H1 (cell line): ENCODE data around the gene RSKR. TPM values are rescaled to one million over a fixed set of nuclear protein-coding genes. Genes with fewer than 3 reads are reported as not detected.

Source experiments
- CTCF ChIA-PET: fragments of 300-600 bp; sonication (Branson Sonifier 250); formaldehyde crosslinking; loops from one replicate; lab custom pipeline; 2021; ENCODE audit not compliant: partially characterized antibody; lab: Charles Lee
- POLR2A ChIA-PET: fragments of 300-600 bp; sonication (Branson Sonifier 250); formaldehyde crosslinking; loops from one replicate; lab custom pipeline; 2021; ENCODE audit warnings: inconsistent platforms; ENCODE audit not compliant: partially characterized antibody; lab: Charles Lee
- DNase-seq, 2 experiments: peaks; one replicate each; pipeline versions ENCODE4 v3.0.0 to v3.0.0-alpha.2; 2010 to 2022; ENCODE audit warnings: low spot score in 2 of 2, low read depth in 1 of 2, mixed read lengths in 1 of 2
- FAIRE-seq: peaks from 2 replicates; lab custom pipeline; 2011; peaks lifted over from hg19 to GRCh38; lab: Jason Lieb, UNC
- H2AFZ ChIP-seq: 2 replicates; pipeline ENCODE4 v1.8.1; 2012; ENCODE audit warnings: low read length, inconsistent platforms
- H2AK5ac ChIP-seq: 2 replicates; pipeline ENCODE4 v1.6.1; 2013; ENCODE audit warnings: low read depth, low read length
- H2BK120ac ChIP-seq: replicated peaks from 2 replicates; pipeline ENCODE3; 2013; ENCODE audit warnings: low read depth, low read length, inconsistent platforms
- H2BK12ac ChIP-seq: 2 replicates; pipeline ENCODE4 v1.6.1; 2013; ENCODE audit warnings: low read depth, low read length
- H2BK15ac ChIP-seq: 2 replicates; pipeline ENCODE4 v1.6.1; 2013; ENCODE audit warnings: low read length
- H2BK20ac ChIP-seq: 2 replicates; pipeline ENCODE4 v1.6.1; 2013; ENCODE audit warnings: low read length
- H2BK5ac ChIP-seq: 2 replicates; pipeline ENCODE4 v1.6.1; 2013; ENCODE audit warnings: low read depth, low read length
- H3K14ac ChIP-seq: 2 replicates; pipeline ENCODE4 v1.6.1; 2013; ENCODE audit warnings: inconsistent platforms; ENCODE audit not compliant: insufficient read length
- H3K18ac ChIP-seq: 2 replicates; pipeline ENCODE4 v1.6.1; 2013; ENCODE audit warnings: low read length; ENCODE audit errors: extremely low read depth
- H3K23ac ChIP-seq: 2 replicates; pipeline ENCODE4 v1.6.1; 2013; ENCODE audit warnings: inconsistent platforms; ENCODE audit not compliant: insufficient read length
- H3K23me2 ChIP-seq: 2 replicates; pipeline ENCODE4 v1.6.1; 2013; ENCODE audit warnings: low read depth, low read length
- H3K27ac ChIP-seq: 2 replicates; pipeline ENCODE4 v1.6.1; 2011; ENCODE audit warnings: low read depth, low read length, inconsistent platforms
- H3K27me3 ChIP-seq, 4 experiments: replicated peaks in 1 of 4; 1 replicate in 1 of 4; 2 replicates in 3 of 4; pipeline versions ENCODE4 v1.6.1 to v1.8.1; 2011 to 2013; ENCODE audit warnings: low read length in 3 of 4, mild to moderate bottlenecking in 3 of 4, inconsistent platforms in 2 of 4, mixed read lengths in 2 of 4, moderate library complexity in 1 of 4; ENCODE audit not compliant: control insufficient read depth in 3 of 4, insufficient read depth in 3 of 4; ENCODE audit errors: extremely low read depth in 1 of 4
- H3K36me3 ChIP-seq, 4 experiments: 2 replicates each; pipeline versions ENCODE4 v1.6.1 to v1.8.1; 2011 to 2013; ENCODE audit warnings: mild to moderate bottlenecking in 4 of 4, low read length in 3 of 4, moderate library complexity in 2 of 4, control low read depth in 1 of 4, inconsistent platforms in 1 of 4; ENCODE audit not compliant: insufficient read depth in 4 of 4, control insufficient read depth in 2 of 4
- H3K4ac ChIP-seq: replicated peaks from 2 replicates; pipeline ENCODE3; 2013; ENCODE audit warnings: low read length, low read depth, mixed read lengths, inconsistent platforms; ENCODE audit not compliant: insufficient read length
- H3K4me1 ChIP-seq, 4 experiments: replicated peaks in 1 of 4; 1 replicate in 1 of 4; 2 replicates in 3 of 4; pipeline versions ENCODE4 v1.6.1 to v1.8.1; 2011 to 2013; ENCODE audit warnings: low read length in 3 of 4, inconsistent platforms in 2 of 4, mixed read lengths in 1 of 4; ENCODE audit not compliant: insufficient read depth in 4 of 4, control insufficient read depth in 3 of 4
- H3K4me2 ChIP-seq, 2 experiments: 2 replicates each; pipeline versions ENCODE4 v1.6.1 to v1.8.1; 2011 to 2013; ENCODE audit warnings: low read depth in 2 of 2, low read length in 2 of 2, control low read depth in 1 of 2, inconsistent platforms in 1 of 2, mild to moderate bottlenecking in 1 of 2; ENCODE audit not compliant: insufficient read depth in 1 of 2
- H3K4me3 ChIP-seq, 4 experiments: fragments of 200-600, 300-600 bp in 1 of 4; sonication (generic), shearing (Covaris generic), sonication (Bioruptor Twin) in 1 of 4; 2 replicates each; pipeline versions ENCODE4 v1.5.1 to v1.8.1; 2011 to 2016; ENCODE audit warnings: low read length in 4 of 4, low read depth in 3 of 4, control low read depth in 2 of 4, inconsistent platforms in 2 of 4, mild to moderate bottlenecking in 2 of 4, mixed read lengths in 1 of 4, moderate library complexity in 1 of 4; ENCODE audit not compliant: insufficient read depth in 2 of 4; ENCODE audit errors: extremely low read depth in 1 of 4
- H3K56ac ChIP-seq: replicated peaks from 2 replicates; pipeline ENCODE3; 2013; ENCODE audit warnings: low read depth, mild to moderate bottlenecking, mixed read lengths, low read length, inconsistent platforms; ENCODE audit not compliant: insufficient read length
- H3K79me1 ChIP-seq: 2 replicates; pipeline ENCODE4 v1.6.1; 2013; ENCODE audit warnings: low read depth, low read length, control low read depth
- H3K79me2 ChIP-seq, 2 experiments: 2 replicates each; pipeline versions ENCODE4 v1.6.1 to v1.8.1; 2012 to 2013; ENCODE audit warnings: low read length in 2 of 2, mild to moderate bottlenecking in 2 of 2, inconsistent platforms in 1 of 2; ENCODE audit not compliant: insufficient read depth in 2 of 2, control insufficient read depth in 1 of 2
- H3K9ac ChIP-seq, 4 experiments: replicated peaks in 1 of 4; 1 replicate in 1 of 4; 2 replicates in 3 of 4; pipeline versions ENCODE4 v1.6.1 to v1.8.1; 2011 to 2013; ENCODE audit warnings: low read depth in 3 of 4, low read length in 3 of 4, control low read depth in 2 of 4, mild to moderate bottlenecking in 2 of 4, moderate library complexity in 2 of 4, inconsistent platforms in 1 of 4; ENCODE audit errors: extremely low read depth in 1 of 4
- H3K9me3 ChIP-seq, 2 experiments: 2 replicates each; pipeline versions ENCODE4 v1.6.1 to v1.8.1; 2012 to 2013; ENCODE audit warnings: mild to moderate bottlenecking in 2 of 2, moderate library complexity in 2 of 2, control low read depth in 1 of 2, inconsistent platforms in 1 of 2, low read depth in 1 of 2, low read length in 1 of 2, mixed read lengths in 1 of 2; ENCODE audit not compliant: insufficient read depth in 2 of 2
- H4K20me1 ChIP-seq, 2 experiments: replicated peaks in 1 of 2; 2 replicates each; pipeline versions ENCODE3 to v1.8.1; 2011 to 2013; ENCODE audit warnings: inconsistent platforms in 2 of 2, low read length in 2 of 2, mild to moderate bottlenecking in 1 of 2; ENCODE audit not compliant: insufficient read depth in 2 of 2, control insufficient read depth in 1 of 2
- H4K5ac ChIP-seq: 2 replicates; pipeline ENCODE4 v1.6.1; 2013; ENCODE audit warnings: low read length, low read depth, mixed read lengths, inconsistent platforms; ENCODE audit not compliant: insufficient read length
- H4K8ac ChIP-seq: 2 replicates; pipeline ENCODE4 v1.8.0; 2013; ENCODE audit warnings: mild to moderate bottlenecking, moderate library complexity, low read length, inconsistent platforms; ENCODE audit not compliant: insufficient read depth; ENCODE audit errors: extremely low read depth
- H4K91ac ChIP-seq: replicated peaks from 2 replicates; pipeline ENCODE3; 2013; ENCODE audit warnings: low read length, mixed read lengths, inconsistent platforms; ENCODE audit not compliant: insufficient read length
- E2F6 ChIP-seq: IDR thresholded peaks from 2 replicates; pipeline ENCODE4 v1.6.1; 2012; ENCODE audit warnings: inconsistent platforms
- RFX5 ChIP-seq: IDR thresholded peaks from 2 replicates; pipeline ENCODE4 v1.6.1; 2011; ENCODE audit warnings: low read depth, low read length, improper control_type of control experiment, borderline replicate concordance
- SP4 ChIP-seq: IDR thresholded peaks from 2 replicates; pipeline ENCODE4 v1.6.1; 2012; ENCODE audit warnings: low read length, inconsistent platforms
- WGBS, 2 experiments: shearing (Covaris generic) in 1 of 2; methylation state at CpG; one replicate each; pipeline versions ENCODE4 v1.1.6 to v1.1.7; 2013 to 2015; ENCODE audit warnings: low lambda C conversion rate in 2 of 2, mixed read lengths in 2 of 2, inconsistent platforms in 1 of 2, low coverage in 1 of 2, missing lambda C conversion rate in 1 of 2; ENCODE audit not compliant: insufficient replicate concordance in 2 of 2, insufficient coverage in 1 of 2, insufficient read length in 1 of 2; ENCODE audit errors: extremely low coverage in 1 of 2, missing lambda C conversion rate in 1 of 2; 5-methylcytosine and 5-hydroxymethylcytosine counted together
- polyA plus RNA-seq, 7 experiments: library from polyadenylated mRNA; depleted of rRNA in 3 of 7; stranded (reverse) in 5 of 7; unstranded in 2 of 7; fragments of >200 nt in 5 of 7; fragments of 200-250 nt in 2 of 7; gene quantifications; 1 replicate in 5 of 7; 2 replicates in 1 of 7; 4 replicates in 1 of 7; pipeline versions ENCODE4 v1.2.1 to v1.2.3, GENCODE V29; 2011 to 2013; ENCODE audit warnings: missing spikeins in 2 of 7, mixed read lengths in 2 of 7
- total RNA-seq: library from RNA; stranded (reverse); fragmentation: NEBNext Ultra II Directional; extraction: Animal tissue kit (Norgen Biotek cat#: 25700); gene quantifications from 2 replicates; pipeline ENCODE4 v1.2.1, GENCODE V29; 2021

Gene RSKR
- total and polyA plus RNA-seq, 2 of the 8 experiments (the other 6 are each of a cell fraction or from before 2014, with no cell fraction given), result 24.1 to 28.5 TPM

- no peak overlapping the region for H3K4me3 ChIP-seq
- no peak overlapping the region for H3K9ac ChIP-seq
- H3K4me2 ChIP-seq, result no peak overlapping the region
- no peak overlapping the region for H2AFZ ChIP-seq
- no peak overlapping the region for H2BK12ac ChIP-seq
- H4K5ac ChIP-seq, result no peak overlapping the region
- no peak overlapping the region for H4K91ac ChIP-seq
- no peaks in the 10 kb centered on the region; the same call in 1 of the 2 replicates for H3K23me2 ChIP-seq
- POLR2A ChIA-PET, result interaction anchor here (1.2 to 14.1 kb wide), 8 partner anchors 9 to 89 kb away, joined by 3 to 163 read pairs (median 8); partner anchors contain the start of genes ALDOC, BLTP2 and RSKR
- H2BK5ac ChIP-seq, result no peak overlapping the region
- H3K9me3 ChIP-seq, result no peaks in the 10 kb centered on the region
- peaks cover 7% of the 10 kb centered on the region for H3K79me1 ChIP-seq
- no peaks in the 10 kb centered on the region for H3K4me1 ChIP-seq
- H3K14ac ChIP-seq, result no peak overlapping the region
- peaks cover 12 to 26% of the 10 kb centered on the region in 2 experiments for H4K20me1 ChIP-seq
- CTCF ChIA-PET, result interaction anchor here (1.4 to 2.9 kb wide), 4 partner anchors 9 to 41 kb away, joined by 3 to 14 read pairs (median 10); partner anchors contain the start of gene BLTP2
- H3K4ac ChIP-seq, result no peak overlapping the region
- DNase-seq (no peak), FAIRE-seq (no peak)
- no peak overlapping the region for H3K18ac ChIP-seq
- H3K56ac ChIP-seq, result no peak overlapping the region
- peaks cover 57 to 98% (median 90%) of the 10 kb centered on the region in 4 experiments for H3K36me3 ChIP-seq
- H2AK5ac ChIP-seq, result no peak overlapping the region
- H2BK120ac ChIP-seq, result no peak overlapping the region
- H3K27ac ChIP-seq, result no peak overlapping the region
- H3K79me2 ChIP-seq, result peaks cover 0 to 23% of the 10 kb centered on the region in 2 experiments; a peak in 2 of 4 replicates
- no peak overlapping the region for H4K8ac ChIP-seq
- WGBS, 2 experiments, result 92% methylated on average over 1 of the region's 1 CpG; no CpG with 5 or more reads in 1 of the 2 experiments
- no peaks in the 10 kb centered on the region for H3K27me3 ChIP-seq
- H2BK20ac ChIP-seq, result no peak overlapping the region
- H2BK15ac ChIP-seq, result no peak overlapping the region
- H3K23ac ChIP-seq, result no peak overlapping the region
- TF ChIP-seq E2F6 (no peak), SP4 (no peak), RFX5 (no peak)
Observed at GRCh38 chr17:28635506-28635905, 21.5 kb upstream of the RSKR start.
